Stimulated activated CD4-positive, alpha-beta T cell treated with anti-CD3 and anti-CD28 coated beads, Interleukin-1b, Interleukin-23, amount 100 ng/mL, for 1 hour (primary cell): ENCODE results near the gene TEKT1.
"Not testable (repeated sequence)": the region's sequence is repeated elsewhere in the genome, so short reads cannot be mapped to it uniquely, and the experiment has no call there.

ENCODE experiments used
- DNase-seq, 2 donors: peaks; one replicate each; pipeline ENCODE4 v3.0.0-alpha.2; 2020; ENCODE audit warnings: low read depth in 2 of 2

The TEKT1 gene

GRCh38 chr17:6816368-6816767 is 15.2 kb downstream of the TEKT1 start:
- not testable (repeated sequence) for DNase-seq

GRCh38 chr17:6815775-6816174 is 15.8 kb downstream of the TEKT1 start:
- DNase-seq: no peak

- DNase-seq: no peak
Observed at GRCh38 chr17:6812295-6812694, 19.2 kb downstream of the TEKT1 start.

GRCh38 chr17:6811510-6811909 is 20.0 kb downstream of the TEKT1 start:
- DNase-seq: no peak

- no peak for DNase-seq
Observed at GRCh38 chr17:6800422-6801027, 31.0 kb downstream of the TEKT1 start.

GRCh38 chr17:6799738-6800137 is 31.8 kb downstream of the TEKT1 start:
- no peak for DNase-seq

- DNase-seq: no peak
Observed at GRCh38 chr17:6797718-6798351, 33.7 kb downstream of the TEKT1 start.

GRCh38 chr17:6796887-6797490 is 34.5 kb downstream of the TEKT1 start:
- no peak for DNase-seq

GRCh38 chr17:6796017-6796886 is 35.3 kb downstream of the TEKT1 start:
- no peak for DNase-seq

- DNase-seq: no peak
Observed at GRCh38 chr17:6793748-6794493, 37.6 kb downstream of the TEKT1 start.

GRCh38 chr17:6789146-6789545 is 42.4 kb downstream of the TEKT1 start:
- no peak for DNase-seq

- DNase-seq: no peak
Observed at GRCh38 chr17:6787081-6787693, 44.3 kb downstream of the TEKT1 start.

- no peak for DNase-seq
Observed at GRCh38 chr17:6786618-6787017, 44.9 kb downstream of the TEKT1 start.

GRCh38 chr17:6782244-6782643 is 49.3 kb downstream of the TEKT1 start:
- DNase-seq: no peak

- DNase-seq: no peak
Observed at GRCh38 chr17:6780886-6781285, 50.6 kb downstream of the TEKT1 start.

GRCh38 chr17:6780001-6780400 is 51.5 kb downstream of the TEKT1 start:
- no peak for DNase-seq

GRCh38 chr17:6779411-6779810 is 52.1 kb downstream of the TEKT1 start:
- DNase-seq: no peak

GRCh38 chr17:6775871-6776405 is 55.6 kb downstream of the TEKT1 start, which contains the start of gene FBXO39:
Gene FBXO39 (plus strand): TSS chr17:6776215. CDS start chr17:6779869, 3,654 bp downstream.
- no peak for DNase-seq

GRCh38 chr17:6774906-6775305 is 56.6 kb downstream of the TEKT1 start:
- not testable (repeated sequence) for DNase-seq

GRCh38 chr17:6772016-6772415 is 59.5 kb downstream of the TEKT1 start:
- no peak for DNase-seq

GRCh38 chr17:6768447-6768846 is 63.1 kb downstream of the TEKT1 start:
- DNase-seq: no peak
